GM21737 (cell line): Measurements from ENCODE around the gene LRRFIP1.

Experiments
- ATAC-seq: cut with Tn5 transposase; IDR thresholded peaks from one replicate; pipeline ENCODE4 v1.9.1; 2021; ENCODE audit warnings: mild to moderate bottlenecking, moderate library complexity; ENCODE audit not compliant: unreplicated experiment

LRRFIP1 gene

DNA sequence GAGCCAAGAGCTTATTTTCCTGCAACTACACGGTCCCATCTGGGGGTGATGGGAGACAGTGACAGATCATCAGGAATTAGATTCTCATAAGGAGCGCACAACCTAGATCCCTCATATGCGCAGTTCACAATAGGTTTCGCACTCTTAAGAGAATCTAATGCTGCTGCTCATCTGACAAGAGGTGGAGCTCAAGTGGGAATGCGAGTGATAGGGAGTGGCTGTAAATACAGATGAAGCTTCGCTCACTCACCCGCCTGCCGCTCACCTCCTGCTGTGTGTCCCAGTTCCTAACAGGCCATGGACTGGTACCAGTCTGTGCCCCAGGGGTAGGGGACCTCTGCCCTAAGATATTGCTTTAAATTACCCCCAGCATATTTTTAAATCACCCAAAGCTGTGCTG is 10.8 kb downstream of the LRRFIP1 start:
- no peak for ATAC-seq

DNA sequence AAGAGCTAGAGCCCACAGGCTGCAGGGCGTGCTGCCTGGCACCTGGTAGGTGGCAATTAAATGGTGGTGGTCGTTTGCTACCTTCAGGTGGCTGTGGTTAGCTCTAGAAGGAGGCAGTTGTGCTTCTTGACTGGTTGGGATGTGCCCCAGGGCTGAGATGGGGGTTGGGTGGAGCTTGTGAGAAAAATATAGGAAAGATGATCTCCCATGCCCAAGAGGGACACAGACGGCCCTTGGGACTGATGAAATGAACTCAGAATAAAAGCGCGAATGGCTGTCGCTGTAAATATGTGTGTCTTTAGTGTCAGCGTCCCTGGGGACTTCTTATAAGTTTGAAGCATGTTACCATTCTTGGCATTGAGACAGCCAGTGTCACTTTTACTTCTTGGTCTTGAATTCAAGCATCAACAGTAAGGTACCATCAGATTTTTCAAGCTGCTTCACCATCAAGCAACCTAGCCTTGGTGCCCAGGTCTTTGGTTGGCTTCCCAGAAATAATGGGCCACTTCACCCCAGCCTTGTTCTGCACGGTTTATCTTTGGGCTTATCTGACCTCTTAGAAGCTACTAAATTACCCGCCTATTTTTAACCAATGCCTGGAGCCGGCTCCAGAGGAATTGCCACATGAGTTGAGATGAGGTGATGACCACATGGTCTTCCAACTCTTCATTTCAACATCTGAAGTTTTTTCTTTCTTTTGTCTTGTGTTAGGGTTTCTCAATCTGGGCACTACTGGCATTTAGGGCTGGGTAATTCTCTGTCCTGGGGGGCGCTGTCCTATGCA is 11.9 kb downstream of the LRRFIP1 start:
- no peak for ATAC-seq

DNA sequence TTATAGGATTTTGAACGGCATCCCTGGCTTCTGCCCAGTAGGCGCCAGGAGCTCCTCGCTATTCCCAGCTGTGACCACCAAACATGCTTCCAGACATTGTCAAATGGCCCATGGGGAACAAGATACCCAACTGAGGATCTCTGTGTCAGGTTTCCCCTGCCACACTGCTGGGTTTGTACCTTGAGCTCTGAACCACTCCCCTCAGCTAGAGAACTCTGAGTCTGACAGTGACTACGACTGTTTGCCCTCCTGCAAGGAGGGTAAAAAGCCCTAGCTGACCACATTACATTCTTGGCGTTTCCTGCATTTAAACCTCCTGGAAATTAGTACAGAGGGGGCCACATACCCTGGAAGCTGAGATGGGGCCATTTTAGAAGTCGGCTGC is 12.4 kb downstream of the LRRFIP1 start:
- no peak for ATAC-seq

DNA sequence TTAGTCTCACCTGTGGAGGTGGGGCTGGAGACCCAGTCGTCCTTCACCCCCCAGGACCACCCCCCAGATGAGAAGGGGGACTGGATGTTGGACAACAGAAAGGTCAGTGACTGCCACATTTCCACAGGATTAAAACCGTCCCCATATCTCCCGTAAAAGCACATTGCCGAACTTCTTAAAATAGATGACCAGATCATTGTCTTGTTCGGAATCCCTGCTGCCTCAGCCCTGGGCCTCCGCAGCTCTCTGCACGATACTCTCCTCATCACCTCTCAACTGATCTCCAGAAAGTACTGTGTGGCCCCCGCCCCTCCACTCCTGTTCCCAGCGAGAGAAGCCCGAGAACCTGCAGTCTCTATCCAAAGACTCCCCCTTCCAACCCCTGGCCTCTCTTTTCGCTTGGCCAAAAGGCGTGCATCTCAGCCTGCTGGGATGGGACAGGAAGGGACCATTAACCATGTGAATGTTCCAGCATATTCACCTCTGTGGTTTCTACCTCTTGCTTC is 13.2 kb downstream of the LRRFIP1 start:
- no peak for ATAC-seq

DNA sequence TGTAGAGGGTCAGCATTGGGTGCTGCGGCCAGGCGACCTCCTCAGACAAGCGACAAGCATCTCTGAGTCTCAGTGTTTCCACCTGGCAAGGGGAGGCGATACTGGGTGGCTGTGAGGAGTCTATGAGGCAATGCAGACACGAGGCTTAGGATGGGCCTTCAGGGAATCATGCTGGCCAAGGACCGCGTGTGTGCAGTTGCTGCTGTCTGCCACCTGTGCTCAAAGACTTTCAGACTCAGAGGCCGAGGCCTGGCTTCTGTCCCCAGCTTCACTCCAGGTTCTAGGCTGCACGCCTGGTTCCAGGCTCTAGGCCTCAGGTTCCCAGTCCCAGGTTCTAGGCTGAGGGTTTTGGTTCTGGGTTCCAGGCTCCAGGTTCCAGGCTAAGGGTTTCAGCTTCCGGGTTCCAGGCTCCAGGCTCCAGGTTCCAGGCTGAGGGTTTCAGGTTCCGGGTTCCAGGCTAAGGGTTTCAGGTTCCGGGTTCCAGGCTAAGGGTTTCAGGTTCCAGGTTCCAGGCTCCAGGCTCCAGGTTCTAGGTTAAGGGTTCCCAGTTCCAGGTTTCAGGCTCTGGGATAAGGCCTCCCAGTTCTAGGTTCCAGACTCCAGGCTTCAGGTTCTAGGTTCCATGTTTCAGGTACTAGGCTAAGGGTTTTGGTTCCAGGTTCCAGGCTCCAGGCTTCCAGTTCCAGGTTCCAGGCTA is 14.8 kb downstream of the LRRFIP1 start:
- no peak for ATAC-seq

DNA sequence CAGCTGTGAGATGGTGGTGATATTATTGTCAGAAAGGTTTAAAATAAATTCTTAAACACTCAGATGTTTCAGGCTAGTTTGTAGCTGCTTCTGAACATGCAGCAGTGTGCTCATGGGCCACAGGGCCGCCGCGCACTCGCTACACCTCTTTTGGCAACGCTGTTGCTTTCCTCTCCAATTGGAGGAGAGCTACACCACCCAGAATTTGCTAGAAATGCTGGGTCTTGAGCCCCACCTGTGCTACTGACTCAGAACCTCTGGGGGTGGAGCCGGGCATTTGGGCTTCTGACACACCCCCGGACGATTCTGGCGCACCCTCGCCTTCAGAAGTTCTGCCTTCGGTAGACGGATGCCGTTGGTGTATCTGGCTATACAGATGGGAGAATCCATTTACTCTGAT is 15.7 kb downstream of the LRRFIP1 start:
- ATAC-seq: no peak

DNA sequence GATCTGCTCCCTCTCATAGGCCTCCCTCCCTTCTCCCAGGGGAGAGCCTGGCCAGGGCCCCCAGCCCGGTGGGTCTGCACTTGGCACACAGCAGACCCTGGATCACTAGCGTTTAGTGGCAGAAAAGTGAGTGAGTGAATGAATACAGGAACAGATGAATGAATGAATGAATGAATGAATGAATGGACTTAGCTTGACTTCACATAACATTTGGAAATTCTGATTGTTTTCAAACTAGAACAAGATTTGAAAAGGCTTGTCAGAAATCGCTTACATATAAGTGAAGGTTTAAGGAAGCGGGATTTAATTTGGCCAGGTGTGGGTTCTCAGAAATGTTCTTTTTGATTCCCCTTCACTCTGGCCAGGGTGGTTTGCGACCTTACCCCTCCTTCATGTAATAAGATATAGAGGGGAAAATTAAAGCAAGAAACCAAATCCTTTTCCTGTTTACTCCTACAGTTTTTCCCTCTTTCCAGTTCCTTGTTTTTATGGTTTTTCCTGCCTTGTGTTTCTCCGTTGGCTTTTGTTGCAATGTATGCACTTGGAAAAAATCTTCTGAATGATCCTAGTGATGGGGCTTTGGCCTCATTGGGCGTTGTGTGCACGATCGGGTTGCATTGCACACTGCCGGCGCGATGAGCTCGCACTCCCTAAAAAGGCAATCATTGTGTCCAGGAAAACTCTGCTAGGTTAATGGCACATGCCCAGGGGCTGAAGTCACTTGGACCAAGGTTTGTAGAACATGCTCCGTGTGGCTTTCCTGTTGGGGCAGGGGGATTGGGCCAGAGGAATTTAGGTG is 16.4 kb downstream of the LRRFIP1 start:
- ATAC-seq: no peak

DNA sequence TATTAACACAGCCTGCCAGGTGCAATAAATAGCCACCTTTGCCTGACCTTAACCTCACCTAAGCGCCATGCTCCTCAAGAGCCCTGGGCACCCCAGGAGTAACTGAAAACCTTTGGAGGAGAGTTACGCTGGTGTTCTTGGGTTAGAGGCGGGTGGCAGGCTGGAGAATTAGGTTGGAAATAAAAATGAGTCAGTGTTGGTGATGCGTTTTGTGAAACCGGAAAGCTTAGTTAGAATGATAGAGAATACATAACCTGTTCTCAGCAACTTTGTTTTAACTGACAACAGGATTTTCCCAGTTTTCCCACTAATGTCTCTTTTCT is 17.0 kb downstream of the LRRFIP1 start:
- no peak for ATAC-seq

DNA sequence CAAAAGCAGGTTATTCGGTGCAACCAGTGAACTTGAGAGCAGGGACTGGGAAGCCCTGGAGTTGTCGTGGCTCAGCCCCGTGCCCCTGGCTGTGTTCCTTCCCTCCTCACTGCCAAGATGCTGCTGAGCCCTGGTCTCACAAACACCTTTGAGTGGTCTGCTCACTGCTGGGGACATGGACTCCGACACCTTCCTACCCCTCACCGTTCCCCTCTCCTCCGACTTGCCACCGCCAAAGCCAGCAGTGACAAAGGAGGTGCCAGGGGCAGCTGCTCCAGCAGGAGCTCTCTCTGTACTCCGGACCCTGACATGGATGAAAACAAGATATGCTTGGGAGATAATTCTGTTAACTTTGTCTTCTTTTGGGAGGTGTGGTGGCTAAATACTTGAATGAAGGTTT is 17.9 kb downstream of the LRRFIP1 start:
- ATAC-seq: no peak

DNA sequence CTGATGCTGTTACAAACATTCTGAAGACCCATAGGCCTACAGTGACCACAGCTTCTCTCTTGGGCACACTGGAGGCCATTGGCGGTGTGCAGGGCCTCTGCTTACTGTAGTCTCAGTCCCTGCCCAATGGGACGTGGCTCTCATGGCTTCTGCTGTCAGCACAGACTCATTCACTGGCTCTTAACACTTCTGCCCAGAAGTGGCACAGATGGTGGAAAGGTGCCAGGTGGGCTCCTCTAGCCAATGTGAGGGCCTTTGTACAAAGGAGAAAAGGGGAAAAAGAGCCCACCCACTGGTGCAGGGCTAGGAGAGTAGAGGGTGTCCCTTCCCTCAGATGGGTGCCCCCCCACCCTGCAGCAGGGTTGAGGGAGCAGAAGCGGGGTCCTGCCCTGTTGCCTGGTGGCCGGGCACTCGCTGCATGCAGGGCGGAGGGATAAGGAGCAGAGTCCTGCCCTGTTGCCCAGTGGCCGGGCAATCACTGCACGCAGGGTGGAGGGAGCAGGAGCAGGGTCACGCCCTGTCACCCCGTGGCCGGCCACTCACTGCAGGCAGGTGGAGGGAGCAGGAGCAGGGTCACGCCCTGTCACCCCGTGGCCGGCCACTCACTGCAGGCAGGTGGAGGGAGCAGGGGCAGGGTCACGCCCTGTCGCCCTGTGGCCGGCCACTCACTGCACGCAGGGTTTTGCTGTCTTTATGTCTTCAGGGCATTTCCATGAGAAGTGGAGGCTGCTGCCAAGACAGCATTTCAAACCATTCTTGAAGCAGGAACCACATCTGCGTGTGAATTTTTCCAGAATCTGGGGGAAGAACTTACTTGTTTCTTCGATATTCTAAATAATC is 20.0 kb downstream of the LRRFIP1 start:
- ATAC-seq: no peak

DNA sequence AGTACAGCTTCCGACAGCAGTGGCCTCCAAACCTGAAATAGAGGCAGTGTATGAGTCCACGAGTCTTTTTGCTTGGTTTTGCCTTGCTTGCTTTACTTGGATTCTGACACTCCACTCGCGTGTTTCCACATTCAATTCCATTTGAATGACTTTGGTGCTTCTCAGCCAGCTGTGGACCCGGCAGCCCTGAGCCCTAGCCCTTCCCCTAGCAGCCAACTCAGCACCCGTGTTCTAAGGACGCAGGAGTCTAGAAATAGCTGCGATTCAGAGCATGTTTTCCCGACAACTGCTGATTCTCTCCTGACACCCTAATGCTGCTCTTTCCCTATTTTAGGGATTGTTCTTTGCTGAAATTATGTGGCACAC is 20.6 kb downstream of the LRRFIP1 start:
- ATAC-seq: no peak

DNA sequence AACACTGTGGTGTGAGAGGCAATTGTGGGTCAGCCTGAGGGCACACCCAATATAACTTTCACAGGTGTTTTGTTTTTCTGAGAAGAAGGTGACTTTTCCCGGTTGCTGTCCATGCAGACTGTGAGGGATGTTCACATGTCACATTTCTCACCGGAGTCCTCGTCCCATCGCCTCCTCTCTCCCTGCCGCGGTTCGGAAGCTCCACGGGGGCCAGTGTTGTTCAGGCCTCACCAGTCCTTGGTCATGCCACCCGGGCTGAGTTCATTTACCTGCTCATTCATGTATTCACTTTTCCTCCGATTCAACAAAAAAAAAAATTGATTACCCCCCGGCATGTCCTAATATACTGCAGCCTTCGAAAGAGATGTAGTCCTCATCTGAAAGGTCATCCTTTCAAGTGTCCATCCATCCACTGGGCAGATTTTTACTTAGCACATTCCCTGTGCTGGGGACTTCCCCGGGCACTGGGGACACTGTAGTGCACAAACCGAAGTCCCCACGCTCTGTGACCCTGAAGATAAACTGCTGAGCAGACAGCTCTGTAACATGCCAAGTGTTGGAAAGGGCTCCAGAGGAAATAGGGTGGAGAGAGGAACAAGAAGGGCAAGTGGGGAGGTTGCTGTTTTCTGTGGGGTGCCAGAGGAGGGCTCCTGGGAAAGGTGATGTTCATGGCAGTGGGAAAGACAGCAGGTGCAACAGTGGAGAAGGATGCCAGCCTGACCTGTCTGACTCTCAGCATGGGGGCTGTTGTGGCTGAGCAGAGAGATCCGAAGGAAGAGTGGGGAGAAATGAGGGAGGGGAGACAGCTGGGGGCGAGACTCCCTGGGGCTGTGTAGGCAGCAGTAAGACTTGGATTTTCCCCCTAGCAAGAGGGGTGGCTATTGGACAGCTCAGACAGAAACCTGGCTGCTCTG is 22.4 kb downstream of the LRRFIP1 start:
- ATAC-seq: no peak

DNA sequence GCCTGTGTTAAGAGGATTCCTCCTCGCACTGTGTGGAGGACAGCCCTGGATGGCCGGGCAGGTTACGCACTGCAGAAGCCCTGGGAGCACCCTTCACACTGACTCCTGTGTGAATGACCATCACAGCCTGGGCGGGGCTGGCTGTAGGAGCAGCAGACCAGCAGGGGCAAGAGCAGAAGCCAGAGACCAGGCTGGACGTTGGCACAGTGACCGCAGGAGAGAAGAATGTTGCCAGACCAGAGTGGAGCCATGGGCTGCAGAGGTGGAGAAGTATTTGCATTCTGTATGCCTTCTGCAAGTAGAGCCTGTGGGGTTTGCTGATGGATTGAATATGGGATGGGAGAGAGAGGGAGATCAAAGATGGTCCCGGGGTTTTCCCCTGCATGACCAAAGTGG is 23.1 kb downstream of the LRRFIP1 start:
- ATAC-seq: no peak

DNA sequence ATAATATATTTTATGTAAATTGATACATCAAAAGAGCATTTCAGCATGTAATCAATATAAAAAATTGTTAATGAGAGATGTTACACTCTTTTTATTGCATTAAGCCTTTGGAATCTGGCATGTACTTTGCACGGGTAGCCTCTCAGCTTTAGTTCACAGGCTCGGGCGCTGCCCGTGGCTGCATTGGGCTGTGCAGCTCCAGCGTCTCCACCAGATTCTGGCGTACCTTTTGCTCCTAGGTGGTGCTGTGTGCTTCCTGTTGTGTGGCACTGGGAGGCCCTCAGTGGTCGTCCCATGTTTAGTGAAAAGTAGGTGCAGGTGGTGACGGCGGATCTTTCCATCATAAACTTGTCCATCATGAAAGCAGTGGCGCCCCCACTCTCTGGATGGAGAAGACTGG is 24.4 kb downstream of the LRRFIP1 start:
- no peak for ATAC-seq

DNA sequence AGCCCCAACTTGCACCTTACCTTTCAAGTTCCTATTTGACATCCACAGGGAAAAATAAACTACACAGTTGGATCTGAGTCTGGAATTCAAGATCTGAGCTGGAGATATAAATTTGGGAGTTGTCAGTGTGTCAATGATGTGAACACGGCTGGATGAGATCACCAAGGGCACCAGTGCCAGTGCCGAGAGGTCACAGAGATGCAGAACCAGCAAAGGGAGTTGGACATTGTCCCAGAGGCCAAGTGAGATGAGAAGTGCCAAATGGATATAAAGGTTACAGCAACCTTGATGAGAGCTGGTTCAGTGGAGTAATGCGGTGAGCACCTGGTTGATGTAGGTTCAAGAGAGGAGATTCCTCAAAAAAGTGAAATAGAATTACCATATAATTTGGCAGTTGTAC is 24.8 kb downstream of the LRRFIP1 start:
- ATAC-seq: no peak

DNA sequence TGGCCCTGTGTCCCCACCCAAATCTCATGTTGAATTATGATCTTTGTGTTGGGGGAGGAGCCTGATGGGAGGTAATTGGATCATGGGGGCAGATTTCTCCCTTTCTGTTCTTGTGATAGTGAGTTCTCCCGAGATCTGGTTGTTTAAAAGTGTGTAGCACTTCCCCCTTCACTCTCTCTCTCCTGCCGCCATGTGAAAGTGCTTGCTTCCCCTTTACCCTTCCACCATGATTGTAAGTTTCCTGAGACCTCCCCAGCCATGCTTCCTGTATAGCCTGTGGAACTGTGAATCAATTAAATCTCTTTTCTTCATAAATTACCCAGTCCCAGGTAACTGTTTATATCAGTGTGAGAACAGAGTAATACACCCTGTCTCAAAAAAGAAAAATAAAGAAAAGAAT is 25.5 kb downstream of the LRRFIP1 start:
- no peak for ATAC-seq

DNA sequence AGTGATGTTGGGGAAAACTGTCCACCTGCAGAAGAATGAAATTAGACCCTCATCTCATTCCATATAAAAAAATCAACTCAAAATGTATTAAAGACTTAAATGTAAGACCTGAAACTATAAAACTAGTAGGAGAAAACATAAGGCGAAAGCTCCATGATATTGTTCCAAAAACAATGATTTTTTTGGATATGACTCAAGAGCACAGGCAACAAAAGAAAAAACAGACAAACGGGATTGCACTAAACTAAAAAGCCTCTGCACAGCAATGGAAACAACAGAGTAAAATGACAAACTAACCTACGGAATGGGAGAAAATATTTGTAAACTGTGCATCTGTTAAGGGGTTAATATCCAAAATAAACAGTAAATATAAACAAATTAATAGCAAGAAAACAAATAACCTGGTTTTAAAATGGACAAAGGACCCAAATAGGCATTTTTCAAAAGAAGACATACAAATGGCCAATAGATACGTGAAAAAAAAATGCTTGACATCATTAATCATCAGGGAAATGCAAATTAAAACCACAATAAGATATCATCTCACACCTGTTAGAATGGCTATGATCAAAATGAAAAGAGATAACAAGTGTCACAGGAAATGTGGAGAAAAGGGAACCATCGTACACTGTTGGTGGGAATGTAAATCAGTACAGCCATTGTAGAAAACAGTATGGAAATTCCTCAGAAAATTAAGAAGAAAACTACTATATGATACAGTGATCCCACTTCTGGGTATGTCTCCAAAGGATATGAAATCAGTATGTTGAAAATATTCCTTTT is 26.6 kb downstream of the LRRFIP1 start:
- no peak for ATAC-seq

DNA sequence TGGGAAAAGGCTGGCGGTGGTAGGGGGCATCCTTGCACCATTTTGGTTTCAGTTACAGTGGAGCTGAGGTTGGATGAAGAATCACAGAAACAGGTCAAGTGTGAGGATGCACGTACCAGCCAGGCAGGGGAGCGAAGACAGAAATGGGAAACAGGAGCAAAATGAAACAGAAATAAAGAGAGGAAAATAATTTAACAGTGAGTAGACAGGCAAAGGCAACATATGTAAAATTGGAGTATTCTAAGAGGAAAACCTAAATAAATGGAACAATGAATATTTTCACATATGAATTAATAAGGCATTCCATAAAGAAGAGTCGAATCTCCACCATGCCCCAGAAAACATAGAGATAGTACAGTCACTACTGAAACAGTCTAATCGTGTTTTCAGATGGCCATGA is 29.7 kb downstream of the LRRFIP1 start:
- no peak for ATAC-seq

DNA sequence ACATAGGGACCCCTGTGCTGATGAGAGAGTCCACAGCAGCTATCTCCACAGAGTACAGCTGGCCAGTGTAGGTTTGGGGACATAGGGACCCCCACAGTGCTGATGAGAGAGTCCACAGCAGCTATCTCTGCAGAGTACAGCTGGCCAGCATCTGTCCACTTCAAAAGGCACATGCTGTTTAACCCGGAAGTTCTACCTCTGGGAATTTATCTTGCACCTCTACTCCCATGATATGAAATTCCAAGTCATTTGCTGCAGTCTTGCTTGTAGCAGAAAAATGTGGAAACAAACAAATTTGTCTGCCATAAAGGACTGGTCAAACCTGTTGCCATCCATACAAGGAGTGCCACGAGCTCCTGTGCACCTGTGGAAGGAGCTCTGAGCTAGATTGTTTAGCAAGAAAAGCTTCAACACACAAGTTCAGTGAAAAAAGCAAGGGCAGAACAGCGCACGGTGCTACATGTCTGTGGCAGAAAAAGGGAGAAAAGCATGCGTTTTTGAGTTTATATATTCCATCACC is 33.1 kb downstream of the LRRFIP1 start:
- no peak for ATAC-seq
